Measurements from ENCODE around the gene ARL15. TPM values are rescaled to one million over a fixed set of nuclear protein-coding genes. Genes with fewer than 3 reads are reported as not detected.

The ARL15 gene
- total and polyA plus RNA-seq, 2 donors (not counting 1 experiment from before 2014, with no cell fraction given): 5.8 to 20.5 TPM

DNA sequence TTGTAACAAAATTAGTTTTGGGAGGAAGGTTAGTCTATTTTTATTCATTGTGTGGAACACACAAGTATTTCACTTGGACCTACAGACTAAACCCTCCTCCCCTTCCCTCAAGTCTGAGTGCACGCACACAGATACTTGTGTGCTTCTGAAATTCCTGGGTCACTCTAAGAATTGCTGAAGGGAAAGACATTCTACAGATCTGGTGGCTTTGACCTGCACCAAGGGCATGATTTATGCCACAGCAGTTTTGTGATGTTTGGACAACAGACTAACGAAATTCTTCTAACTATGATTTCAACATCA, 150.5 kb downstream of the ARL15 start:
- ChIA-PET CTCF (no interaction called here), POLR2A (no interaction called here)
- Histone ChIP-seq H3K4me1 (ENCODE audit: control insufficient read depth in 2 of 2, insufficient read depth in 2 of 2, low read length in 2 of 2) (no peaks in the 10 kb centered on the region), H3K27me3 (replicated peaks in 1 of 4; ENCODE audit: control extremely low read depth in 1 of 4, control insufficient read depth in 3 of 4, insufficient read depth in 4 of 4, low read length in 3 of 4) (no peaks in the 10 kb centered on the region), H4K20me1 (ENCODE audit: control insufficient read depth, insufficient read depth, low read length, poor library complexity, severe bottlenecking) (no peaks in the 10 kb centered on the region), H2AFZ (ENCODE audit: insufficient read depth, low read depth, low read length, poor library complexity, severe bottlenecking) (no peak overlapping the region), H3K4me2 (replicated peaks; ENCODE audit: low read depth, low read length, poor library complexity, severe bottlenecking) (no peak overlapping the region), H3K9ac (ENCODE audit: low read length) (no peak overlapping the region), H3K79me2 (ENCODE audit: control insufficient read depth, insufficient read depth, low read length) (no peaks in the 10 kb centered on the region), H3K27ac (ENCODE audit: low read length in 2 of 2) (no peak overlapping the region), H3K36me3 (replicated peaks in 1 of 2; ENCODE audit: control extremely low read depth in 1 of 2, control insufficient read depth in 1 of 2, extremely low read depth in 1 of 2, insufficient read depth in 2 of 2, low read length in 1 of 2) (no peaks in the 10 kb centered on the region), H3K9me3 (ENCODE audit: control extremely low read depth in 1 of 3, control insufficient read depth in 2 of 3, insufficient read depth in 1 of 3, low read length in 2 of 3) (no peaks in the 10 kb centered on the region), H3K4me3 (ENCODE audit: control extremely low read depth in 1 of 5, extremely low read depth in 1 of 5, insufficient read depth in 1 of 5, low read depth in 2 of 5, low read length in 4 of 5) (no peak overlapping the region)
- Mint-ChIP-seq H3K4me1 (no peaks in the 10 kb centered on the region), H3K4me3 (no peak overlapping the region), H3K27ac (no peak overlapping the region), H3K27me3 (no peaks in the 10 kb centered on the region), H3K9me3 (ENCODE audit: insufficient read depth) (no peaks in the 10 kb centered on the region)
- intact Hi-C loops (cut with micrococcal nuclease): no loop called here
- ATAC-seq (ENCODE audit: low read depth) (no peak), DNase-seq (no peak)
- no peak for TF ChIP-seq EZH2 (IDR thresholded peaks at IDR 0.05; ENCODE audit: borderline replicate concordance, insufficient read depth, low read depth, low read length, poor library complexity, severe bottlenecking)
- TF ChIP-seq, protein P1, sequence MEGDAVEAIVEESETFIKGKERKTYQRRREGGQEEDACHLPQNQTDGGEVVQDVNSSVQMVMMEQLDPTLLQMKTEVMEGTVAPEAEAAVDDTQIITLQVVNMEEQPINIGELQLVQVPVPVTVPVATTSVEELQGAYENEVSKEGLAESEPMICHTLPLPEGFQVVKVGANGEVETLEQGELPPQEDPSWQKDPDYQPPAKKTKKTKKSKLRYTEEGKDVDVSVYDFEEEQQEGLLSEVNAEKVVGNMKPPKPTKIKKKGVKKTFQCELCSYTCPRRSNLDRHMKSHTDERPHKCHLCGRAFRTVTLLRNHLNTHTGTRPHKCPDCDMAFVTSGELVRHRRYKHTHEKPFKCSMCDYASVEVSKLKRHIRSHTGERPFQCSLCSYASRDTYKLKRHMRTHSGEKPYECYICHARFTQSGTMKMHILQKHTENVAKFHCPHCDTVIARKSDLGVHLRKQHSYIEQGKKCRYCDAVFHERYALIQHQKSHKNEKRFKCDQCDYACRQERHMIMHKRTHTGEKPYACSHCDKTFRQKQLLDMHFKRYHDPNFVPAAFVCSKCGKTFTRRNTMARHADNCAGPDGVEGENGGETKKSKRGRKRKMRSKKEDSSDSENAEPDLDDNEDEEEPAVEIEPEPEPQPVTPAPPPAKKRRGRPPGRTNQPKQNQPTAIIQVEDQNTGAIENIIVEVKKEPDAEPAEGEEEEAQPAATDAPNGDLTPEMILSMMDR (IDR thresholded peaks at IDR 0.05): no peak
- WGBS (ENCODE audit: insufficient coverage): no CpG with 5 or more reads among the region's 2 CpGs

DNA sequence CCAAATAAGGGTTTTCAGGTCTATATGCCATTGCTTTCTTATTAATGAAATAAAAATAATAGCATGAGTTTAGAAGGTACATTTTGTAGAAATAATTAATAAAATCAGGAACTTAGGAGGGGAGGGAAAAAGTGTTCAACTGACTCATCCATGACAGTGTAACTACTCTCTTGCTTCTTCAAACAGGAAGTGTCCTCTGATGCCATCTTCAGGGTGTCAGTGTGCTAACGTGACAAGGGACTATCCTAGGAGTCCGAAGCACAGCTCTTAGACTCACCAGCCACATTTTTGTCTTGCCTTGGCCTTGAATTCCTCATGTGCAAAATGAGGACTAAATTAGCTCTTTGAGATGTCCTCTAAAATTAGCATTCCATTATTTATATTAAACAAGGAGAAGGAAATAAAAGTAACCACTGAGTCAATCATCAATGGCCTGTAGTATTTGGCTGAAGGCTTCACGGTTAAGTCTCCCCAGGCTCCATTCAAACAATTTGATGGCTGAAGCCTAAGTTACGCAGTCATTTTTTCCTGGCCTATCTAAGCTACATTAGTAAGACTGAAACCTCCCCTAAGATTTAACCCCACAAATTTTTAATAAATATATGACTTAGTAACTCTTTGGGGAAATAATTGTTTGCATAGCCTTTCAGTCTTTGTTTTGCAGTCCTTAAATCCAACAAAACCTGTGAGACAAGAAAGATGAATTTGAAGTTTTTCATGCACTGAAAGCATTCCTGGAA, 151.1 kb downstream of the ARL15 start:
- TF ChIP-seq, protein P1 (IDR thresholded peaks at IDR 0.05): no peak
- TF ChIP-seq EZH2 (IDR thresholded peaks at IDR 0.05; ENCODE audit: borderline replicate concordance, insufficient read depth, low read depth, low read length, poor library complexity, severe bottlenecking): no peak
- no peak overlapping the region for H3K27ac Mint-ChIP-seq
- no peak overlapping the region for H3K4me3 ChIP-seq (ENCODE audit: control extremely low read depth in 1 of 5, extremely low read depth in 1 of 5, insufficient read depth in 1 of 5, low read depth in 2 of 5, low read length in 4 of 5)
- no peak overlapping the region for H3K4me2 ChIP-seq (replicated peaks; ENCODE audit: low read depth, low read length, poor library complexity, severe bottlenecking)
- no peaks in the 10 kb centered on the region for H3K27me3 ChIP-seq (replicated peaks in 1 of 4; ENCODE audit: control extremely low read depth in 1 of 4, control insufficient read depth in 3 of 4, insufficient read depth in 4 of 4, low read length in 3 of 4)
- no CpG with 5 or more reads among the region's 4 CpGs for WGBS (ENCODE audit: insufficient coverage)
- H3K4me1 Mint-ChIP-seq: no peaks in the 10 kb centered on the region
- H3K9me3 Mint-ChIP-seq (ENCODE audit: insufficient read depth): no peaks in the 10 kb centered on the region
- ChIA-PET POLR2A (no interaction called here), CTCF (no interaction called here)
- ATAC-seq (ENCODE audit: low read depth) (no peak), DNase-seq (no peak)
- intact Hi-C loops (cut with micrococcal nuclease): no loop called here
- H3K4me3 Mint-ChIP-seq: no peak overlapping the region
- no peak overlapping the region for H2AFZ ChIP-seq (ENCODE audit: insufficient read depth, low read depth, low read length, poor library complexity, severe bottlenecking)
- H3K9me3 ChIP-seq (ENCODE audit: control extremely low read depth in 1 of 3, control insufficient read depth in 2 of 3, insufficient read depth in 1 of 3, low read length in 2 of 3): no peaks in the 10 kb centered on the region
- H3K79me2 ChIP-seq (ENCODE audit: control insufficient read depth, insufficient read depth, low read length): no peaks in the 10 kb centered on the region
- no peaks in the 10 kb centered on the region for H3K27me3 Mint-ChIP-seq
- H3K9ac ChIP-seq (ENCODE audit: low read length): no peak overlapping the region
- H3K4me1 ChIP-seq (ENCODE audit: control insufficient read depth in 2 of 2, insufficient read depth in 2 of 2, low read length in 2 of 2): no peaks in the 10 kb centered on the region
- H3K27ac ChIP-seq (ENCODE audit: low read length in 2 of 2): no peak overlapping the region
- no peaks in the 10 kb centered on the region for H4K20me1 ChIP-seq (ENCODE audit: control insufficient read depth, insufficient read depth, low read length, poor library complexity, severe bottlenecking)
- H3K36me3 ChIP-seq (replicated peaks in 1 of 2; ENCODE audit: control extremely low read depth in 1 of 2, control insufficient read depth in 1 of 2, extremely low read depth in 1 of 2, insufficient read depth in 2 of 2, low read length in 1 of 2): no peaks in the 10 kb centered on the region

Measured in B cell (primary cell).